ENCODE data around the gene ACADL.
"Not testable (repeated sequence)": the region's sequence is repeated elsewhere in the genome, so short reads cannot be mapped to it uniquely, and the experiment has no call there.

ACADL gene

DNA sequence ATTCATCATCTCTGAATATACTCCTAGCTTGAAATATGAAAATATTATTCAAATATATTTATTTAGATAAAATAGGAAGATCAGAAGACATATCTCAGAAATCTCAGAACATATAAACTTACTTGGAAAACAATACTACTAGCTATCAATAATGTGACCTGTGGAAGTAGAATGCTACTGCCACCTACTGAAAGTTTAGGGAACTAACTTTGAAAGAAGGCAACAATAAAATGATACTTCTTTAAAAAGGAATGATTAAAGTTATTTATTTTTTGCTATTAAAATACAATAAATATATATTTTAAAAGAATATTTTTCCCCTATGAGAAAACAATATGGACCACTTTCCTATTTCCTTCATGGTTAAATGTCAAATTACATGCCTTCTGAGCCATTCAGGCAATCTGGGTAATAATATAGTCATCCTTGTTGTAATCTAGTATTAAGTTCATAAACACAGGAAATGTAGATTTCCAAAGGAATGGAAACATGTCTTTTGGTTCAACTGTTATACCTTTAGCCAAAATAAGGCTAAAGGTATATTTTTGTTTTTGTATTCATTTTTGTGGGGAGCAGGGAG, 26.0 kb downstream of the ACADL start:
- Histone ChIP-seq H3K9me3 (ENCODE audit: control insufficient read depth, low read length) (no peaks in the 10 kb centered on the region), H3K36me3 (ENCODE audit: control insufficient read depth, insufficient read depth, low read length) (no peaks in the 10 kb centered on the region)

DNA sequence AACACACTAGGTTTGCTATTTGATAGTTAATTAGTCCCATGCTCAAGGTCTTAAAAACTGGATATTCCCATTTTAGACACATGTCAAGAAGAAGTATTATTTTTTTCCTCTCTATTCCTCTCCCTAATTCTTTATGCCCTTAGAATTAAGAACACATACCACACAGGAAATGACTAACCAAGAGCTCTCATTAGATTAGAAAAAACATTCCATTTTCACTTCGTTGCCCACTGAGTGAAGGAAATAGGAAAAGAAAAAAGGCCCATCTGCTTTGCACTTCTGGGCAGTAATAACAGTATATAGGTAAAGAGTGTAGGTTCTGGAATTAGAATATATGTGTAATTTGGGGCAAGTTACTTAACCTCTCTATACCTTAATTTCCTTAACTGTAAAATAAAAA, 26.9 kb downstream of the ACADL start:
- no peaks in the 10 kb centered on the region for H3K9me3 ChIP-seq (ENCODE audit: control insufficient read depth, low read length)
- H3K9ac ChIP-seq (ENCODE audit: low read length) = no peak overlapping the region
- H3K4me1 ChIP-seq (ENCODE audit: control insufficient read depth, insufficient read depth, low read length) = no peaks in the 10 kb centered on the region
- H3K4me3 ChIP-seq (ENCODE audit: low read length) = no peak overlapping the region
- H3K36me3 ChIP-seq (ENCODE audit: control insufficient read depth, insufficient read depth, low read length) = no peaks in the 10 kb centered on the region
- H3K27me3 ChIP-seq (ENCODE audit: control insufficient read depth, insufficient read depth, low read length) = no peaks in the 10 kb centered on the region

More for the DNA sequence above, 26.0 kb downstream of the ACADL start:
- Histone ChIP-seq H3K9ac (ENCODE audit: low read length) (no peak overlapping the region), H3K4me3 (ENCODE audit: low read length) (no peak overlapping the region), H3K27me3 (ENCODE audit: control insufficient read depth, insufficient read depth, low read length) (no peaks in the 10 kb centered on the region), H3K4me1 (ENCODE audit: control insufficient read depth, insufficient read depth, low read length) (no peaks in the 10 kb centered on the region)

DNA sequence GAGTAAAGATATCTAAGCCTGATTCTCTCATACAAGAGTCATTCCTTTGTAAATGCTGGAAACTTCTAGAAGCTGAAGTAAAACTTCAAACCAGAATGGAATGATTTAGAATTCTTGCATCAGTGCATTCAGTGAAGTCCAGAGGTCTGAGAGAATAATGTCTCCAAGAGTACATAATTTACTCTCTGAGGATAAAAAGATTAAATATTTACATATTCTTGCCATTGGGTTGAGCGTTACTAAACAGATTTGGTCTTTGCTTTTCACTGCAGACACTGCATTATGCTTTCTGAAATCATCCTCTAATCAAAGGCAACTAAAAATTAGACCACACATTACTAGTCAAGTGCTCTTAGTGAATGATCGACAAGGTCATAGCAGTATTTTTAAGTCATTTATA, 27.5 kb downstream of the ACADL start:
- Histone ChIP-seq H3K27me3 (ENCODE audit: control insufficient read depth, insufficient read depth, low read length) (no peaks in the 10 kb centered on the region), H3K4me3 (ENCODE audit: low read length) (no peak overlapping the region), H3K9me3 (ENCODE audit: control insufficient read depth, low read length) (no peaks in the 10 kb centered on the region), H3K9ac (ENCODE audit: low read length) (no peak overlapping the region), H3K36me3 (ENCODE audit: control insufficient read depth, insufficient read depth, low read length) (no peaks in the 10 kb centered on the region), H3K4me1 (ENCODE audit: control insufficient read depth, insufficient read depth, low read length) (no peaks in the 10 kb centered on the region)

DNA sequence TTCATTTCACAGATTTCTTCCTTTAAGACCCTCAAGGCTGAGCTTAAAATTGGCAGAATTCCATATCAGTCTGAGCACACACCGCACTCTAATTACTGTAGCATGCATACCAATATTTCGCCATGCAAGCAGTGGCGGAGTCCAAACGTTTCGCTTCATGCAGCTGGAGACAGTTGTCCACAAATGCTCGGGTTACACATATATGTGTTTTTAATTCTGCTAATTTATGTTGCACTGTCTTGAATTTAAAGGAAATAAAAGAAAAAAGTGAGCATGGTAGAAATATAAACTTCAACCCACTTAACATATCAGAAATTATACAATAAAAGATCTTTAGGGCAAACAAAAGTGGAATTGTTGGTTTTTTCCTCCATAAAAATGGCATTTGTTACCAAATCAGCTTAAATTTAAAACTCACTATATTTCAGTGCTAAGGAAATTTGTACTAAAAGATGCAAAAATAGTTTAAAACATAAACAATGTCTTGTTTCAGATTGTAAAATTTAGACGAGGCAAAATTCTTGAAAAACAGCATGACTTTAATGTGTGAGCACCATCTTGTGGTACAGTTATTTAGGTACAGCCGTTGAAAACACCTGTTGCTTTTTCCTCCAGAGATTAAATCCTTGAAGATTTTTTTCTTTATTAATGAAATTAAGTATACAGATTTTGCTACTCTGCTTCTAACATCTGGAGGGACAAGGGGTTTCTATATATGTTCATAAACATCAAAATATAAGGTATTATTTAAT, 30.0 kb downstream of the ACADL start:
- no peaks in the 10 kb centered on the region for H3K4me1 ChIP-seq (ENCODE audit: control insufficient read depth, insufficient read depth, low read length)
- peak overlapping the region; percentile 2 for H3K4me3 ChIP-seq (ENCODE audit: low read length)
- no peaks in the 10 kb centered on the region for H3K36me3 ChIP-seq (ENCODE audit: control insufficient read depth, insufficient read depth, low read length)
- H3K9me3 ChIP-seq (ENCODE audit: control insufficient read depth, low read length) = no peaks in the 10 kb centered on the region
- H3K27me3 ChIP-seq (ENCODE audit: control insufficient read depth, insufficient read depth, low read length) = no peaks in the 10 kb centered on the region
- peak overlapping the region; percentile 61 for H3K9ac ChIP-seq (ENCODE audit: low read length)

DNA sequence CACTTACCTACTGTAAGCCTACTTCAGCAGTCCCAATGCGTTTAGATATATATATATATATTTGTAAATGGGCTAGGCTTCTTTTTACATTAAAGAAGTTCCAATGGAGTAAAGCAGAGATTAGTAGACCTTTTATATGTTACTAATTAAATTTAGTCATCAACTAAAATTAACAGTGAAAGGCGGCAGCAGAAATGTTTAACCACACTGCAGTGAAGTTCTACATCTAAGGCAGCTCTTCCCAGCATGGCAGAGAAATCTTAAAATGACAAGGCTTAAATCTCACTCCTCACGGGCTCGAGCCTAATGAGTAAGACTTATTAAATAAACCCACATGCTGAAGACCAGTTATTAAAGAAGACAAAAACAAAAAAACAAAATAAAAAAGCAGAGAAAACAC, 34.9 kb downstream of the ACADL start:
- Histone ChIP-seq H3K36me3 (ENCODE audit: control insufficient read depth, insufficient read depth, low read length) (no peaks in the 10 kb centered on the region), H3K9me3 (ENCODE audit: control insufficient read depth, low read length) (no peaks in the 10 kb centered on the region), H3K4me3 (ENCODE audit: low read length) (no peak overlapping the region), H3K9ac (ENCODE audit: low read length) (no peak overlapping the region), H3K27me3 (ENCODE audit: control insufficient read depth, insufficient read depth, low read length) (no peaks in the 10 kb centered on the region), H3K4me1 (ENCODE audit: control insufficient read depth, insufficient read depth, low read length) (peaks cover 5% of the 10 kb centered on the region)

DNA sequence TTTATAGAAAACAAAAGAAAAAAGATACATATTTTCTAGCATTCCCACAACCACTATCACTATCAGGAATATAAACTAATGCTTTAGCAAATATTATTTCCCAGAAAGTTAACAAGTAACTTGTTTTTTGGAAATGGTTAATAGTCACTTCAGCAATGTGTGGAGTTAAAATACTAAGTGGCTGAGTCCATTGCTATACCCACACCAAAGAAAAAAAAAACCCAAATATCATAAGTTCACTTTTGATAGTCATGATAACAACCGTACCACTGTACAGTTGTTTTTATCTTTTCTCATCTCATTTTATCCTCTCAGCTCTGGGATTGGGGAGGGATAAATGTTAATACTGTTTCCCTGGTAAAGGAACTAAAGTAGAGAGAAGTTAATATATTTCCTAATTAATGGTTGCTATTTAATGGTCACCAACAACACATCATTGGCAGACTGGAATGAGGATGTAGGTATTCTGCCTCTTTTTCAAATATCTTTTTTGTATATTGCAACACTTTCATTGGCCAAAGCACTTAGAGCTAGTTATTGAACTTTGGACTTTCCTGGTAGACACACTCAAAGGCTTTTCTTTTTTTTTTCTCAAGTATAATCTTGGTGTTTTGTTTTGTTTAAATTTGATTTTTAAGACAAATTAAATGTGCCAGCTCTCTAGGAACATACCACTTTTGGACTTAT, 35.7 kb downstream of the ACADL start:
- Histone ChIP-seq H3K4me1 (ENCODE audit: control insufficient read depth, insufficient read depth, low read length) (peaks cover 5% of the 10 kb centered on the region), H3K9me3 (ENCODE audit: control insufficient read depth, low read length) (no peaks in the 10 kb centered on the region), H3K36me3 (ENCODE audit: control insufficient read depth, insufficient read depth, low read length) (no peaks in the 10 kb centered on the region), H3K27me3 (ENCODE audit: control insufficient read depth, insufficient read depth, low read length) (no peaks in the 10 kb centered on the region), H3K4me3 (ENCODE audit: low read length) (no peak overlapping the region), H3K9ac (ENCODE audit: low read length) (no peak overlapping the region)

DNA sequence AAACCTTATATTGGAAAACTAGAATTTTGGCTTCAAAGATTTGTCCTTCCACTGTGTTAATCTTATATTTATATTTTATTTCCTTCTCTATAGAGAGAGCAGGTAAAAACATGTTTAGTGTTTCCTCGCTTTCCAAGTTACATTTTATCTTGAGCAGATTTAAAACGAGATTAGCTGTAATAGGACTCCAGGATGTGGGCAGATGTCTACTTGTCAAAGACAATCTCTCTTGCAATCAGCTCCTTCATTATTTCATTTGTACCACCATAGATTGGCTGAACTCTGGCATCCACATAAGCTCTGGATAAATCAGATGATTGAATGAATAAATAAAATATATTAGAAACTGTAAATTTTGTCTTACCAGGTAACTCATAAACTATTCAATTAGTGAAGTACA, 36.5 kb downstream of the ACADL start:
- H3K9ac ChIP-seq (ENCODE audit: low read length) = no peak overlapping the region

DNA sequence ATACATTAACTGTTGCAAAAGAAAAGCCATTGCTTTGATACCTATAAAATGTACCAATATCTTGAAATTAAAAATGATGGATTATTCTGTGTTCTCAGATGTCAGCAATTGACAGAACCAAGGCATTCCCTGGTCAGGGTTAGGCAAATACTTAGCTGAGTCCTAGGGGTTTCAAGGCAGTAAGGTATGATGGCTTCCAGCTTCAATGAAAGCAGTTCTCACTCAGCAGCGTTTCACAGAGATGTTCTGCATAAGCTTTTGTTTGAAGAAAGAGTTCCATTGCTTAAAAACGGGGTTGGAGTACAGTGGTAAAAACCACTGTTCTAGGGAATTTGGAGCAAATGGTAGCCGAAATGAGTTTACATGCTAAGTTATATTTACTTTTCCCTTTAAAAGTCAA, 37.1 kb downstream of the ACADL start:
- H3K36me3 ChIP-seq (ENCODE audit: control insufficient read depth, insufficient read depth, low read length) = no peaks in the 10 kb centered on the region
- H3K9me3 ChIP-seq (ENCODE audit: control insufficient read depth, low read length) = no peaks in the 10 kb centered on the region
- no peak overlapping the region for H3K4me3 ChIP-seq (ENCODE audit: low read length)
- H3K4me1 ChIP-seq (ENCODE audit: control insufficient read depth, insufficient read depth, low read length) = peaks cover 5% of the 10 kb centered on the region
- H3K9ac ChIP-seq (ENCODE audit: low read length) = no peak overlapping the region
- H3K27me3 ChIP-seq (ENCODE audit: control insufficient read depth, insufficient read depth, low read length) = no peaks in the 10 kb centered on the region

More for the DNA sequence above, 36.5 kb downstream of the ACADL start:
- no peaks in the 10 kb centered on the region for H3K27me3 ChIP-seq (ENCODE audit: control insufficient read depth, insufficient read depth, low read length)
- no peak overlapping the region for H3K4me3 ChIP-seq (ENCODE audit: low read length)
- H3K36me3 ChIP-seq (ENCODE audit: control insufficient read depth, insufficient read depth, low read length) = no peaks in the 10 kb centered on the region
- no peaks in the 10 kb centered on the region for H3K9me3 ChIP-seq (ENCODE audit: control insufficient read depth, low read length)
- peaks cover 5% of the 10 kb centered on the region for H3K4me1 ChIP-seq (ENCODE audit: control insufficient read depth, insufficient read depth, low read length)

DNA sequence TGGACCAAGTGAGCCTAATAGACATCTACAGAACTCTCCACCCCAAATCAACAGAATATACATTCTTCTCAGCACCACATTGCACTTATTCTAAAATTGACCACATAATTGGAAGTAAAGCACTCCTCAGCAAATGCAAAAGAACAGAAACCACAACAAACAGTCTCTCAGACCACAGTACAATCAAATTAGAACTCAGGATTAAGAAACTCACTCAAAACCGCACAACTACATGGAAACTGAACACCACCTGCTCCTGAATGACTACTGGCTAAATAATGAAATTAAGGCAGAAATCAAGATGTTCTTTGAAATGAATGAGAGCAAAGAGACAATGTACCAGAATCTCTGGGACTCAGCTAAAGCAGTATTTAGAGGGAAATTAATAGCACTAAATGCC, 41.3 kb downstream of the ACADL start:
- H3K9ac ChIP-seq (ENCODE audit: low read length); H3K9me3 ChIP-seq (ENCODE audit: control insufficient read depth, low read length); H3K27me3 ChIP-seq (ENCODE audit: control insufficient read depth, insufficient read depth, low read length); H3K36me3 ChIP-seq (ENCODE audit: control insufficient read depth, insufficient read depth, low read length); H3K4me3 ChIP-seq (ENCODE audit: low read length): not testable (repeated sequence)
- peaks cover 27% of the 10 kb centered on the region for H3K4me1 ChIP-seq (ENCODE audit: control insufficient read depth, insufficient read depth, low read length)

DNA sequence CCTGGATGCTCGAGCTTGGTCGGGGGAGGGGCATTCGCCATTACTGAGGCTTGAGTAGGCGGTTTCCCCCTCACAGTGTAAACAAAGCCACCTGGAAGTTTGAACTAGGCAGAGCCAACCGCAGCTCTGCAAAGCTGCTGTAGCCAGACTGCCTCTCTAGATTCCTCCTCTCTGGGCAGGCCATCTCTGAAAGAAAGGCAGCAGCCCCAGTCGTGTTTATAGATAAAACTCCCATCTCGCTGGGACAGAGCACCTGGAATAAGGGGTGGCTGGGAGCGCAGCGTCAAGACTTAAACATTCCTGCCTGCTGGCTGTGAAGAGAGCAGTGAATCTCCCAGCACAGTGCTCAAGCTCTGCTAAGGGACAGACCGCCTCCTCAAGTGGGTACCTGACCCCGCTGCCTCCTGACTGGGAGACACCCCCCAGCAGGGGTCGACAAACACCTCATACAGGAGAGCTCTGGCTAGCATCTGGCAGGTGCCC, 43.6 kb downstream of the ACADL start:
- H3K4me3 ChIP-seq (ENCODE audit: low read length); H3K9me3 ChIP-seq (ENCODE audit: control insufficient read depth, low read length); H3K27me3 ChIP-seq (ENCODE audit: control insufficient read depth, insufficient read depth, low read length); H3K9ac ChIP-seq (ENCODE audit: low read length); H3K36me3 ChIP-seq (ENCODE audit: control insufficient read depth, insufficient read depth, low read length): not testable (repeated sequence)
- peaks cover 22% of the 10 kb centered on the region for H3K4me1 ChIP-seq (ENCODE audit: control insufficient read depth, insufficient read depth, low read length)

DNA sequence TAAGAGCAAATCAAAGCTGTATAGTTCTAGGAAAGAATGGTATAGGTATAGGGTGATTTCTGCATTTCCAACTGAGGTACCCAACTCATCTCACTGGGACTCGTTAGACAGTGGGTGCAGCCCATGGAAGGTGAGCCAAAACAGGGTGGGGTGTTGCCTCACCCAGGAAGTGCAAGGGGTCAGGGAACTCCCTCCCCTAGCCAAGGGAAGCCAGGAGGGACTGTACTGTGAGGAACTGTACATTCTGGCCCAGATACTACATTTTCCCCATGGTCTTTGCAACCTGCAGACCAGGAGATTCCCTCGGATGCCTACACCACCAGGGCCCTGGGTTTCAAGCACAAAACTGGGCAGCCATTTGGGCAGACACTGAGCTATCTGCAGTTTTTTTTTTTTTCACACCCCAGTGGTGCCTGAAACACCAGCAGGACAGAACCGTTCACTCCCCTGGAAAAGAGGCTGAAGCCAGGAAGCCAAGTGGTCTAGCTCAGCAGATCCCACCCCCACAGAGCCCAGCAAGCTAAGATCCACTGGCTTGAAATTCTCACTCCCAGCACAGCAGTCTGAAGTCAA, 44.1 kb downstream of the ACADL start:
- H3K27me3 ChIP-seq (ENCODE audit: control insufficient read depth, insufficient read depth, low read length); H3K36me3 ChIP-seq (ENCODE audit: control insufficient read depth, insufficient read depth, low read length); H3K9me3 ChIP-seq (ENCODE audit: control insufficient read depth, low read length); H3K4me3 ChIP-seq (ENCODE audit: low read length); H3K9ac ChIP-seq (ENCODE audit: low read length): not testable (repeated sequence)
- peaks cover 22% of the 10 kb centered on the region for H3K4me1 ChIP-seq (ENCODE audit: control insufficient read depth, insufficient read depth, low read length)

DNA sequence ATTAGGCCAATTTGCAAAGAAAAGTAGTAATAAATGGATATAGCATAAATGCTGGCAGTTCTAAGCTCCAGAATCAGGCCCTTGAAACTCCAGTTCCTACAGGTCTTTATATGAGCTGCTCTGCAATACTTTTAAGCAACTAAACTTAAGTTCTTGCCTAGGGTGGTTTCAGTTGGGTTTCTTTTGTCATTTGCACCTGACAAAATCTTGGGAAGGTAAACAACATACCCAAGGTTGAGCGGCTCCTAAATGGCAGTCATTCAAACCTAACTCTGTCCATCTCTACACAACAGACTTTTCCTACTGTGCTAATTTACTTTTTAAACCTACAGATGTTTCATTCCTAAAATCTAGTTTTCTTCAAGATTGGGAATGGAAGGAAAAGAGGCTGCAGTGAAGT, 44.8 kb downstream of the ACADL start:
- no peak overlapping the region for H3K4me3 ChIP-seq (ENCODE audit: low read length)
- H3K27me3 ChIP-seq (ENCODE audit: control insufficient read depth, insufficient read depth, low read length) = no peaks in the 10 kb centered on the region
- peaks cover 22% of the 10 kb centered on the region for H3K4me1 ChIP-seq (ENCODE audit: control insufficient read depth, insufficient read depth, low read length)
- no peaks in the 10 kb centered on the region for H3K36me3 ChIP-seq (ENCODE audit: control insufficient read depth, insufficient read depth, low read length)
- H3K9ac ChIP-seq (ENCODE audit: low read length) = no peak overlapping the region
- no peaks in the 10 kb centered on the region for H3K9me3 ChIP-seq (ENCODE audit: control insufficient read depth, low read length)
